IMR-90 (cell line): ENCODE results near the gene ZNF146. TPM values are rescaled to one million over a fixed set of nuclear protein-coding genes. Genes with fewer than 3 reads are reported as not detected.
"Not testable (repeated sequence)": the region's sequence is repeated elsewhere in the genome, so short reads cannot be mapped to it uniquely, and the experiment has no call there.

Experiments
- ATAC-seq: fragments of 200-7000 bp; cut with Tn5 transposase; 2 replicates; pipeline ENCODE4 v1.9.1; 2020; ENCODE audit warnings: low read depth, mild to moderate bottlenecking, moderate library complexity
- BruUV-seq: library from RNA; stranded (reverse); fragments of 400-500 nt; replicated peaks from 2 replicates; lab custom pipeline; 2021; lab: Mats Ljungman, UMichigan
- CTCF ChIA-PET: fragments of 300-600 bp; formaldehyde crosslinking; extraction: SDS; loops from one replicate; lab custom pipeline; 2021; ENCODE audit warnings: antibody characterized with exemption; lab: Yijun Ruan, JAX
- POLR2A ChIA-PET: fragments of 300-600 bp; sonication (Branson Sonifier 250); formaldehyde crosslinking; loops from one replicate; lab custom pipeline; 2022; ENCODE audit warnings: antibody characterized with exemption; ENCODE audit not compliant: unreplicated experiment; lab: Charles Lee
- DNase-seq: peaks from one replicate; pipeline ENCODE4 v3.0.0; 2013
- H2AFZ ChIP-seq: replicated peaks from 2 replicates; pipeline ENCODE3; 2013; ENCODE audit warnings: low read length, mild to moderate bottlenecking; ENCODE audit not compliant: poor library complexity
- H2AK5ac ChIP-seq: 2 replicates; pipeline ENCODE4 v1.6.1; 2013; ENCODE audit warnings: low read depth, low read length, inconsistent platforms
- H2AK9ac ChIP-seq: replicated peaks from 2 replicates; pipeline ENCODE3; 2013; ENCODE audit warnings: mild to moderate bottlenecking, low read depth, low read length, moderate library complexity; ENCODE audit not compliant: poor library complexity
- H2BK120ac ChIP-seq: 2 replicates; pipeline ENCODE4 v1.6.1; 2013; ENCODE audit warnings: low read depth, low read length, inconsistent platforms
- H2BK15ac ChIP-seq: 3 replicates; pipeline ENCODE4 v1.6.1; 2013; ENCODE audit warnings: low read depth, low read length, inconsistent platforms
- H2BK20ac ChIP-seq: 2 replicates; pipeline ENCODE4 v1.6.1; 2013; ENCODE audit warnings: low read depth, mild to moderate bottlenecking, inconsistent platforms, low read length, moderate library complexity
- H2BK5ac ChIP-seq: 2 replicates; pipeline ENCODE4 v1.6.1; 2013; ENCODE audit warnings: mild to moderate bottlenecking, low read depth, low read length, inconsistent platforms; ENCODE audit not compliant: poor library complexity, severe bottlenecking
- H3K14ac ChIP-seq: replicated peaks from 2 replicates; pipeline ENCODE4 v1.6.1; 2013; ENCODE audit warnings: low read depth, low read length, inconsistent platforms
- H3K18ac ChIP-seq: 2 replicates; pipeline ENCODE4 v1.6.1; 2013; ENCODE audit warnings: low read depth, low read length, control low read depth
- H3K23ac ChIP-seq: 2 replicates; pipeline ENCODE4 v1.6.1; 2013; ENCODE audit warnings: low read depth, low read length, inconsistent platforms
- H3K27ac ChIP-seq: 2 replicates; pipeline ENCODE4 v1.5.1; 2013; ENCODE audit warnings: mild to moderate bottlenecking, control low read depth, low read length; ENCODE audit not compliant: insufficient read depth
- H3K27me3 ChIP-seq: 2 replicates; pipeline ENCODE4 v1.6.1; 2013; ENCODE audit warnings: low read length; ENCODE audit not compliant: control insufficient read depth, insufficient read depth
- H3K36me3 ChIP-seq: 2 replicates; pipeline ENCODE4 v1.6.1; 2013; ENCODE audit warnings: low read length, mixed read lengths; ENCODE audit not compliant: control insufficient read depth, insufficient read depth
- H3K4ac ChIP-seq: 2 replicates; pipeline ENCODE4 v1.6.1; 2013; ENCODE audit warnings: low read depth, low read length, inconsistent platforms
- H3K4me1 ChIP-seq: 2 replicates; pipeline ENCODE4 v1.6.1; 2013; ENCODE audit warnings: low read length, mixed read lengths; ENCODE audit not compliant: control insufficient read depth, insufficient read depth
- H3K4me2 ChIP-seq: 2 replicates; pipeline ENCODE4 v1.6.1; 2013; ENCODE audit warnings: low read depth, mild to moderate bottlenecking, control low read depth, low read length, moderate library complexity
- H3K4me3 ChIP-seq: 2 replicates; pipeline ENCODE4 v1.5.1; 2013; ENCODE audit warnings: low read depth, mild to moderate bottlenecking, control low read depth, low read length, moderate library complexity; ENCODE audit not compliant: insufficient read depth
- H3K56ac ChIP-seq: 2 replicates; pipeline ENCODE4 v1.6.1; 2013; ENCODE audit warnings: low read length, inconsistent platforms; ENCODE audit not compliant: insufficient read depth; ENCODE audit errors: extremely low read depth
- H3K79me1 ChIP-seq, 2 experiments: 2 replicates each; pipeline ENCODE4 v1.6.1; 2013; ENCODE audit warnings: low read length in 2 of 2, inconsistent platforms in 1 of 2, low read depth in 1 of 2
- H3K9ac ChIP-seq: 2 replicates; pipeline ENCODE4 v1.6.1; 2013; ENCODE audit warnings: low read depth, low read length, control low read depth
- H3K9me1 ChIP-seq: 2 replicates; pipeline ENCODE4 v1.6.1; 2013; ENCODE audit warnings: low read length, inconsistent platforms; ENCODE audit not compliant: insufficient read depth
- H3K9me3 ChIP-seq: 2 replicates; pipeline ENCODE4 v1.6.1; 2013; ENCODE audit warnings: low read length; ENCODE audit not compliant: control insufficient read depth, insufficient read depth
- H4K20me1 ChIP-seq: 2 replicates; pipeline ENCODE4 v1.6.1; 2013; ENCODE audit warnings: low read length, inconsistent platforms; ENCODE audit not compliant: insufficient read depth
- H4K5ac ChIP-seq: 2 replicates; pipeline ENCODE4 v1.6.1; 2013; ENCODE audit warnings: mild to moderate bottlenecking, low read depth, low read length, control low read depth
- H4K8ac ChIP-seq, 2 experiments: 2 replicates each; pipeline ENCODE4 v1.6.1; 2013; ENCODE audit warnings: low read depth in 2 of 2, low read length in 2 of 2, control low read depth in 1 of 2, inconsistent platforms in 1 of 2
- H4K91ac ChIP-seq: 2 replicates; pipeline ENCODE4 v1.6.1; 2013; ENCODE audit warnings: low read depth, low read length, inconsistent platforms; ENCODE audit not compliant: insufficient read depth
- FOS ChIP-seq: fragments of 150-350 bp; IDR thresholded peaks from 2 replicates; pipeline ENCODE4 v1.6.1; 2016; ENCODE audit warnings: low read depth, low read length
- MAZ ChIP-seq: IDR thresholded peaks from 2 replicates; pipeline ENCODE4 v1.6.1; 2012; ENCODE audit warnings: low read depth, mild to moderate bottlenecking, low read length, improper control_type of control experiment, moderate library complexity, borderline replicate concordance
- SMC3 ChIP-seq: fragments of 150-350 bp; IDR thresholded peaks from 2 replicates; pipeline ENCODE4 v1.6.1; 2016; ENCODE audit warnings: low read depth, mild to moderate bottlenecking, antibody characterized with exemption, low read length, moderate library complexity
- WGBS, 2 experiments: methylation state at CpG; one replicate each; pipeline versions ENCODE4 v1.1.5 to v1.1.7; 2013; ENCODE audit warnings: missing lambda C conversion rate in 2 of 2; ENCODE audit not compliant: insufficient read length in 1 of 2; ENCODE audit errors: extremely low coverage in 2 of 2; 5-methylcytosine and 5-hydroxymethylcytosine counted together
- dilution Hi-C: fragments of 300-500 bp; cut with HindIII; formaldehyde crosslinking; loops from one replicate; pipeline ENCODE4 v1.14.3; 2018; ENCODE audit warnings: low sequenced_read_pairs; ENCODE audit not compliant: unreplicated experiment
- in situ Hi-C: fragments of 300-500 bp; cut with MboI; formaldehyde crosslinking; loops from 3 replicates; pipeline ENCODE4 v1.14.3; 2019; ENCODE audit warnings: low sequenced_read_pairs, inconsistent platforms, mixed read lengths
- intact Hi-C: fragments of 100-400 bp; cut with micrococcal nuclease; formaldehyde crosslinking; loops from 2 replicates; pipeline ENCODE4 v1.10.0; 2022
- polyA plus RNA-seq, 3 experiments: library from polyadenylated mRNA; depleted of rRNA; stranded (reverse); fragments of >200 nt; gene quantifications; 2 replicates each; pipeline ENCODE4 v1.2.3, GENCODE V29; 2012; ENCODE audit warnings: low replicate concordance in 1 of 3
- total RNA-seq: library from RNA; depleted of rRNA; stranded (reverse); fragments of >200 nt; gene quantifications from 2 replicates; pipeline ENCODE4 v1.2.3, GENCODE V29; 2012

ZNF146 gene
- total and polyA plus RNA-seq, 2 of the 4 experiments (the other 2 are of a cell fraction): 61.6 to 106 TPM

- Histone ChIP-seq H3K14ac (0 out of 2 replicates have a peak overlapping the region, but pooled peaks have one; percentile 27), H3K36me3 (peaks cover 51% of the 10 kb centered on the region), H3K56ac (no peak overlapping the region), H2AK5ac (peak overlapping the region; percentile 77; the same call in 1 of the 2 replicates), H2AK9ac (no peak overlapping the region), H2BK15ac (no peak overlapping the region), H4K20me1 (peaks cover 49% of the 10 kb centered on the region), H3K4me3 (no peak overlapping the region), H4K8ac (peak overlapping the region in 1 of 2 experiments; percentile 41; a peak in 1 of 4 replicates), H2AFZ (no peak overlapping the region), H2BK120ac (peak overlapping the region; percentile 42; the same call in 1 of the 2 replicates), H2BK20ac (peak overlapping the region; percentile 44; the same call in 1 of the 2 replicates), H2BK5ac (peak overlapping the region; percentile 60), H4K5ac (no peak overlapping the region), H3K9ac (no peak overlapping the region), H3K4me1 (peaks cover 10% of the 10 kb centered on the region), H3K4me2 (peak overlapping the region; percentile 77), H3K27ac (peak overlapping the region; percentile 70), H3K9me1 (peaks cover 6% of the 10 kb centered on the region; the same call in 1 of the 2 replicates), H3K9me3 (no peaks in the 10 kb centered on the region), H3K4ac (peak overlapping the region; percentile 9; the same call in 1 of the 2 replicates), H4K91ac (no peak overlapping the region), H3K18ac (no peak overlapping the region), H3K23ac (peak overlapping the region; percentile 93; the same call in 1 of the 2 replicates), H3K79me1 (peaks cover 19 to 41% of the 10 kb centered on the region in 2 experiments), H3K27me3 (no peaks in the 10 kb centered on the region)
- no peak for TF ChIP-seq MAZ
- peak; percentile 40; the same call in 1 of the 2 replicates for TF ChIP-seq FOS
- no peak for TF ChIP-seq SMC3
- in situ Hi-C loops (no loop called here), dilution Hi-C loops (no loop called here), intact Hi-C loops (no loop called here)
- no CpG with 5 or more reads among the region's 5 CpGs for WGBS, 2 experiments
- CTCF ChIA-PET: interaction anchor here (0.6 kb wide), 1 partner anchor 44 kb away, joined by 4 read pairs; no protein-coding TSS in a partner anchor
- POLR2A ChIA-PET: no interaction called here
- BruUV-seq: no TSS peak
- DNase-seq (peak; percentile 80), ATAC-seq (peak; percentile 65)
Measured at GRCh38 chr19:36225219-36225892, 10.4 kb downstream of the ZNF146 start.

- CTCF ChIA-PET, POLR2A ChIA-PET, H3K4me2 ChIP-seq: not testable (repeated sequence)
Measured at GRCh38 chr19:36233626-36234025, 18.7 kb downstream of the ZNF146 start.

More at GRCh38 chr19:36233626-36234025, 18.7 kb downstream of the ZNF146 start:
- H2BK20ac ChIP-seq, H4K8ac ChIP-seq, BruUV-seq, H3K4me3 ChIP-seq, H4K91ac ChIP-seq, intact Hi-C loops, H3K27ac ChIP-seq, H3K4me1 ChIP-seq, H3K9ac ChIP-seq, H2BK15ac ChIP-seq, H2AK9ac ChIP-seq, H2AFZ ChIP-seq, DNase-seq, dilution Hi-C loops, H2AK5ac ChIP-seq, ATAC-seq, H3K27me3 ChIP-seq, H3K4ac ChIP-seq, H3K14ac ChIP-seq, H3K9me1 ChIP-seq, H2BK120ac ChIP-seq, H3K18ac ChIP-seq, H2BK5ac ChIP-seq, H4K20me1 ChIP-seq, H4K5ac ChIP-seq, in situ Hi-C loops, H3K56ac ChIP-seq, H3K23ac ChIP-seq: not testable (repeated sequence)
- H3K36me3 ChIP-seq: peaks cover 74% of the 10 kb centered on the region
- H3K9me3 ChIP-seq: peaks cover 34% of the 10 kb centered on the region
- peaks cover 18 to 27% of the 10 kb centered on the region in 2 experiments for H3K79me1 ChIP-seq
- WGBS, 2 experiments: no CpG with 5 or more reads among the region's 7 CpGs
